PC-9 (cell line): ENCODE data around the gene DDOST.

Experiments
- EZH2 ChIP-seq: fragments of 200-600 bp; sonication (generic); IDR thresholded peaks from 2 replicates; pipeline ENCODE4 v1.8.0; 2017; ENCODE audit warnings: antibody characterized with exemption, low read depth
- TF ChIP-seq, protein P1 (sequence below): fragments of 200-600 bp; sonication (generic); conservative IDR thresholded peaks from 2 replicates; pipeline ENCODE4 v1.6.1; 2017; ENCODE audit warnings: mixed run types, antibody characterized with exemption, mild to moderate bottlenecking, moderate library complexity

DNA sequence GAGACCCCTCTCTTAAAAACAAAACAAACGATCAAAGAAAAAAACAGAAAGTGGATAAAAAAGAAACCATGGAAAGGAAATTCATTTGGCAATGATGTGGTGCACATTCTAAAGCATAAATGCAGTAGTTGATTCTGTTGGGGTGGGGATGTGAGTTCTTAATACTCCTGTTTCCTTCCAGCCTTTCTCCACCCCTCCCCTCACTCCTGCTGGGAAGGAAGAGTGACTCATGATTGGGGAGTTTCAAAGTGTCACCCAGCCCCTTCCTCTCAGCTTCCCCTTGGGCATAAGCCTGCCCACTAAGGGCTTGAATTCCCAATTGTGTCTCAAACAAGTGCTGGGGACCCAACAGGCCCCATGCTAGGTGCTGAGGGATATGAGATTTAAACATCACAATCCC, 34.6 kb downstream of the DDOST start:
- TF ChIP-seq, protein P1, sequence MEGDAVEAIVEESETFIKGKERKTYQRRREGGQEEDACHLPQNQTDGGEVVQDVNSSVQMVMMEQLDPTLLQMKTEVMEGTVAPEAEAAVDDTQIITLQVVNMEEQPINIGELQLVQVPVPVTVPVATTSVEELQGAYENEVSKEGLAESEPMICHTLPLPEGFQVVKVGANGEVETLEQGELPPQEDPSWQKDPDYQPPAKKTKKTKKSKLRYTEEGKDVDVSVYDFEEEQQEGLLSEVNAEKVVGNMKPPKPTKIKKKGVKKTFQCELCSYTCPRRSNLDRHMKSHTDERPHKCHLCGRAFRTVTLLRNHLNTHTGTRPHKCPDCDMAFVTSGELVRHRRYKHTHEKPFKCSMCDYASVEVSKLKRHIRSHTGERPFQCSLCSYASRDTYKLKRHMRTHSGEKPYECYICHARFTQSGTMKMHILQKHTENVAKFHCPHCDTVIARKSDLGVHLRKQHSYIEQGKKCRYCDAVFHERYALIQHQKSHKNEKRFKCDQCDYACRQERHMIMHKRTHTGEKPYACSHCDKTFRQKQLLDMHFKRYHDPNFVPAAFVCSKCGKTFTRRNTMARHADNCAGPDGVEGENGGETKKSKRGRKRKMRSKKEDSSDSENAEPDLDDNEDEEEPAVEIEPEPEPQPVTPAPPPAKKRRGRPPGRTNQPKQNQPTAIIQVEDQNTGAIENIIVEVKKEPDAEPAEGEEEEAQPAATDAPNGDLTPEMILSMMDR, result no peak
- no peak for TF ChIP-seq EZH2
